ENCODE results near the gene BBS9. TPM values are rescaled to one million over a fixed set of nuclear protein-coding genes. Genes with fewer than 3 reads are reported as not detected.

Gene BBS9
- total RNA-seq, 2 experiments from 2014 or later = 6.0 to 7.7 TPM

- no peaks in the 10 kb centered on the region for H3K9me3 Mint-ChIP-seq
- ChIA-PET CTCF (interaction anchor here (12.6 kb wide), 1 partner anchor 20 kb away, joined by 75 read pairs; the partner anchor contains the start of gene RP9), POLR2A (no interaction called here)
- H3K36me3 Mint-ChIP-seq (ENCODE audit: low read depth) = no peaks in the 10 kb centered on the region
- ATAC-seq = no peak
- no peaks in the 10 kb centered on the region for H3K27me3 Mint-ChIP-seq
- peak; percentile 31 for DNase-seq
- intact Hi-C loops (cut with micrococcal nuclease) = no loop called here
- no peak for TF ChIP-seq CTCF (IDR thresholded peaks at IDR 0.05)
- peak overlapping the region; percentile 84 for H3K27ac Mint-ChIP-seq
- H3K4me3 Mint-ChIP-seq = peak overlapping the region; percentile 96
- H3K4me1 Mint-ChIP-seq (ENCODE audit: low read depth) = peaks cover 19% of the 10 kb centered on the region
Measured at GRCh38 chr7:33130184-33130583, 820 bp downstream of the BBS9 start.

- intact Hi-C loops (cut with micrococcal nuclease) = no loop called here
- no peaks in the 10 kb centered on the region for H3K27me3 Mint-ChIP-seq
- DNase-seq = no peak
- peaks cover 4% of the 10 kb centered on the region for H3K36me3 Mint-ChIP-seq (ENCODE audit: low read depth)
- H3K27ac Mint-ChIP-seq = no peak overlapping the region
- ChIA-PET CTCF (no interaction called here), POLR2A (no interaction called here)
- peaks cover 6% of the 10 kb centered on the region for H3K9me3 Mint-ChIP-seq
- H3K4me3 Mint-ChIP-seq = no peak overlapping the region
- TF ChIP-seq CTCF (IDR thresholded peaks at IDR 0.05) = no peak
- no peak for ATAC-seq
- peaks cover 3% of the 10 kb centered on the region for H3K4me1 Mint-ChIP-seq (ENCODE audit: low read depth)
Measured at GRCh38 chr7:33137103-33137502, 7.7 kb downstream of the BBS9 start.

GRCh38 chr7:33142585-33142984 lies 13.2 kb downstream of the BBS9 start:
- ATAC-seq = no peak
- H3K4me1 Mint-ChIP-seq (ENCODE audit: low read depth) = peaks cover 3% of the 10 kb centered on the region
- H3K27me3 Mint-ChIP-seq = no peaks in the 10 kb centered on the region
- H3K9me3 Mint-ChIP-seq = peaks cover 5% of the 10 kb centered on the region
- TF ChIP-seq CTCF (IDR thresholded peaks at IDR 0.05) = no peak
- ChIA-PET POLR2A (no interaction called here), CTCF (no interaction called here)
- H3K4me3 Mint-ChIP-seq = no peak overlapping the region
- DNase-seq = no peak
- H3K36me3 Mint-ChIP-seq (ENCODE audit: low read depth) = peaks cover 4% of the 10 kb centered on the region
- H3K27ac Mint-ChIP-seq = no peak overlapping the region
- intact Hi-C loops (cut with micrococcal nuclease) = no loop called here

- no peak for ATAC-seq
- peaks cover 5% of the 10 kb centered on the region for H3K9me3 Mint-ChIP-seq
- no peak for TF ChIP-seq CTCF (IDR thresholded peaks at IDR 0.05)
- H3K27me3 Mint-ChIP-seq = no peaks in the 10 kb centered on the region
- CTCF ChIA-PET = interaction anchor here (0.7 to 0.9 kb wide), 2 partner anchors 35 to 42 kb away, joined by 3 read pairs; partner anchors contain the start of gene RP9
- H3K36me3 Mint-ChIP-seq (ENCODE audit: low read depth) = peaks cover 4% of the 10 kb centered on the region
- H3K4me1 Mint-ChIP-seq (ENCODE audit: low read depth) = peaks cover 3% of the 10 kb centered on the region
- H3K4me3 Mint-ChIP-seq = no peak overlapping the region
- no peak overlapping the region for H3K27ac Mint-ChIP-seq
- intact Hi-C loops (cut with micrococcal nuclease) = no loop called here
- POLR2A ChIA-PET = interaction anchor here (0.8 kb wide), 1 partner anchor 9 kb away, joined by 3 read pairs; no protein-coding TSS in a partner anchor
- DNase-seq = no peak
Measured at GRCh38 chr7:33143996-33144718, 14.8 kb downstream of the BBS9 start.

GRCh38 chr7:33145156-33145555 lies 15.8 kb downstream of the BBS9 start:
- TF ChIP-seq CTCF (IDR thresholded peaks at IDR 0.05) = no peak
- peaks cover 5% of the 10 kb centered on the region for H3K9me3 Mint-ChIP-seq
- H3K4me1 Mint-ChIP-seq (ENCODE audit: low read depth) = peaks cover 3% of the 10 kb centered on the region
- no peak overlapping the region for H3K4me3 Mint-ChIP-seq
- intact Hi-C loops (cut with micrococcal nuclease) = no loop called here
- no peak for DNase-seq
- CTCF ChIA-PET = no interaction called here
- no peak overlapping the region for H3K27ac Mint-ChIP-seq
- no peak for ATAC-seq
- peaks cover 4% of the 10 kb centered on the region for H3K36me3 Mint-ChIP-seq (ENCODE audit: low read depth)
- POLR2A ChIA-PET = interaction anchor here (0.8 kb wide), 1 partner anchor 8 kb away, joined by 3 read pairs; no protein-coding TSS in a partner anchor
- no peaks in the 10 kb centered on the region for H3K27me3 Mint-ChIP-seq
